SJCRH30 (cell line): ENCODE measurements around the gene ZNF862. TPM values are rescaled to one million over a fixed set of nuclear protein-coding genes. Genes with fewer than 3 reads are reported as not detected.

Experiments
- DNase-seq, 2 experiments: peaks; one replicate each; pipeline ENCODE4 v3.0.0-alpha.2; 2015 to 2020
- H3K27ac ChIP-seq: fragments of 250-450 bp; sonication (Bioruptor Pico); 2 replicates; pipeline ENCODE4 v1.5.1; 2020; ENCODE audit warnings: mild to moderate bottlenecking, moderate library complexity
- H3K27me3 ChIP-seq: fragments of 250-450 bp; sonication (Bioruptor Pico); 2 replicates; pipeline ENCODE4 v1.5.1; 2020; ENCODE audit warnings: mild to moderate bottlenecking, moderate library complexity
- H3K36me3 ChIP-seq: fragments of 250-450 bp; sonication (Bioruptor Pico); 2 replicates; pipeline ENCODE4 v1.5.1; 2020; ENCODE audit warnings: mild to moderate bottlenecking, moderate library complexity
- H3K4me1 ChIP-seq: fragments of 250-450 bp; sonication (Bioruptor Pico); 2 replicates; pipeline ENCODE4 v1.5.1; 2020; ENCODE audit warnings: mild to moderate bottlenecking, moderate library complexity
- H3K4me3 ChIP-seq: fragments of 250-450 bp; sonication (Bioruptor Pico); 2 replicates; pipeline ENCODE4 v1.5.1; 2020; ENCODE audit warnings: mild to moderate bottlenecking, moderate library complexity
- H3K9me3 ChIP-seq: fragments of 250-450 bp; sonication (Bioruptor Pico); replicated peaks from 2 replicates; pipeline ENCODE4 v1.5.1; 2020; ENCODE audit warnings: mild to moderate bottlenecking, moderate library complexity
- total RNA-seq: library from RNA; depleted of rRNA; stranded (reverse); fragments of >200 nt; shearing (Covaris generic); gene quantifications from 2 replicates; pipeline ENCODE4 v1.2.3, GENCODE V29; 2014

Gene ZNF862
- total RNA-seq, 1 experiment from 2014 or later: 1.0 TPM

DNA sequence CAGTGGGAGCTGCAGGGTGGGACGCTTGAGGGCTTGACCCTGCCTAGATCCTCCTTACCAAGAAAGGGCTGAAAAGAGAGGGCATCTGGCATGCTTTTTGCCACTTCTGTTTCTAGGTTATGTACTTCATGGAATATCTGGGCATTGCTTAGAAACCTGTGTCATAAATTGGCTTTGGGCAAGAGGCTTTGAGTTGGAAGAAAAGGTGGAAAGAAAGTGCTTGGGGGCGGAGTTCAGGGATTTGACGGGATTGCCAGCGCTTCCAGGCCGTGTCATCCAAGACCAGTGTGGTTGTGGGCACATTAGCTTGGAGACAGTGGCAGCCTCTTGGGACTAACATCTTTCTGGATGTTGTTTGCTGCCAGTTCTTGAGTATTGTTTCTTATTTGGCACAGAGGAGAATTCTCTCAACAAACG lies 825 bp downstream of the ZNF862 start:
- Histone ChIP-seq H3K9me3 (no peaks in the 10 kb centered on the region), H3K4me3 (peak overlapping the region; percentile 89), H3K27ac (peak overlapping the region; percentile 49), H3K36me3 (no peaks in the 10 kb centered on the region), H3K27me3 (peaks cover 3% of the 10 kb centered on the region; the same call in 1 of the 2 replicates), H3K4me1 (peaks cover 6% of the 10 kb centered on the region)
- DNase-seq: peak in 1 of 2 experiments; percentile 33

DNA sequence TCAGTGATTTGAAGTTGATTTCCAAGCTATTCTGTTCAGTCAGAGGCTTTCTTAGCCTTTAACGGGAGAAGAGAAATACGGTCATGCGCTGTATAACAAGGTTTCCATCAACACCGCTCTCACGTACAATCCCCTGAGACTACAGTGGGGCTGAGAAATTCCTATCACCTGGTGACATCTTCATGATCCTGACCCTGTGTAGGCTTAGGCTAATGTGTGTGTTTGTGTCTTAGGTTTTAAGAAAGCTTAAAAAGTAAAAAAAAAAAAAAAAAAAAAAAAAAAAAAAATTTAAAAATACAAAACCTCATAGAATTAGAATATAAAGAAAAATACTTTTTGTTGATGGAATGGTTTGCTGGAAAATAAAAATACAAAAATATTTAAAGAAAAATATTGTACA lies 1.8 kb downstream of the ZNF862 start:
- H3K36me3 ChIP-seq: no peaks in the 10 kb centered on the region
- no peak overlapping the region for H3K4me3 ChIP-seq
- peaks cover 6% of the 10 kb centered on the region for H3K4me1 ChIP-seq
- H3K27ac ChIP-seq: no peak overlapping the region
- no peak for DNase-seq
- H3K9me3 ChIP-seq: no peaks in the 10 kb centered on the region
- no peaks in the 10 kb centered on the region for H3K27me3 ChIP-seq

DNA sequence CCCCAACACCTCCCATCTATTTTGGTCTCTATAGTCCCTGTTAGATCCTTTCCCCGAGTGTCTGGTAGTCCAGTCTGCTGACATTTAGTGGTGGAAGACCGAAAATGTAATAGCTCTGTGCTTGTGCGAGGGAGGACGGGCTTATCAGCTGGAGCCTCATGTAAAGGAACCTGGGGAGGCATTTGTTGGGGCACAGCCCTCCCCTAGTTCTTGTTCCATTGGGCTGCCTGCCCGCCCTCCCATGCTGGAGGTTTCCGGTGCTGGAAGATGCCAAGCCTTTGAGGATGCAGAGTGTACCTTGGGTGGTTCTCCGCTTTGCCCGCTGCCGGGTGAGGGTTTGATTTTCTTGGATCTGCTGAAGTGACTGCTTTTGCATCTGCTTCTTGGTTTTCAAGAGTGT lies 5.4 kb downstream of the ZNF862 start:
- no peaks in the 10 kb centered on the region for H3K9me3 ChIP-seq
- no peak overlapping the region for H3K4me3 ChIP-seq
- no peak for DNase-seq
- H3K27me3 ChIP-seq: no peaks in the 10 kb centered on the region
- no peaks in the 10 kb centered on the region for H3K36me3 ChIP-seq
- H3K4me1 ChIP-seq: peaks cover 6% of the 10 kb centered on the region
- H3K27ac ChIP-seq: no peak overlapping the region

DNA sequence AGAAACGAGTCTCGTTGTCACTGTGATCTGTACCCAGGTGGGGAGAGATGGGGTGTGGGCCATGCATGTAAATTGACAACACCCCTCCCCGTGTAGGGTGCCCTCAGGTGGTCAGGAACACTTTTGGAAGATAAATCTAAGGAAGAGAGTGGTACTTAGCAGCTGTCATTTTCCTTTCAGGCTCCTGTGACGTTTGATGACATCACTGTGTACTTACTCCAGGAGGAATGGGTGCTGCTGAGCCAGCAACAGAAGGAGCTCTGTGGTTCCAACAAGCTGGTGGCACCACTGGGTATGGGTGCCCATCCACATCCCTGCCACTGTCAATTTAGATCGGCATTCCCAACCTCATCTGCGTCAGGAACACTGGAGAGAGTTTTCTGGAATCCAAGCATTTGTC lies 6.3 kb downstream of the ZNF862 start:
- Histone ChIP-seq H3K4me1 (no peaks in the 10 kb centered on the region), H3K4me3 (no peak overlapping the region), H3K36me3 (no peaks in the 10 kb centered on the region), H3K27me3 (no peaks in the 10 kb centered on the region), H3K9me3 (no peaks in the 10 kb centered on the region), H3K27ac (no peak overlapping the region)
- no peak for DNase-seq

DNA sequence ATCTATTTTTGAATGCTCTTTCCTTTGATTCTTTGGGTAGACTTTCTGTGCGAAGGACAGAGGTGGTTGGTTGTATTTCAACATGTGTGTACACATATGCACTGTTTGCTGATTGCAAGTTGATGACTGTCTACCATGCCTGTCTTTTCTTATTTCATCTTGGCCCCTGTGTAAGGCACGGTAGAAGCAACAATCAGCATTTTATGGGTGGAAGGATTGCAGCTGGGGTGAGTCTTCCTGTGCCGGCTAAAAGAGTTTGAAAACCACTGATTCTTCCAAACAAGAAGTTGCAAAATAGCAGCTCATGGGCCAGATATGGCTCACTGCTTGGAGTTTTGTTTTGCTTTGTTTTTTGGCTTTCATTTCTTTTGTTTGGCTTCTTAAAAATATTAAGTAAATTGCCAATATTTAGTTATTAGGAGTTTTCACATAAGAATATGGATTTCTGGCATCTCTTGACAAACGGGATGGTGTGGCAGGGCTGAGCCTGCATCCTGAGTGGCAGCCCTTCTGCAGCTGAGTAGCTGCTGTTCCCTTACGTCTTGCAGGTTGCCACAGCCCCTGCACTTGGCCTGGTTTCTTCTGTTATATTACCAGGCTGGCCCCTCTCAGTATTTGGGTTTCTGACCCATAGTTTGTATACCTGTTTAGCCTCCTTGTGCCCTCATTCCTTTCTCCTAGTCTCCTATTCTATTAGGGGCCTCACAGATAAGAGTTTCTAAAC lies 7.2 kb downstream of the ZNF862 start:
- Histone ChIP-seq H3K9me3 (no peaks in the 10 kb centered on the region), H3K4me1 (no peaks in the 10 kb centered on the region), H3K27ac (no peak overlapping the region), H3K4me3 (no peak overlapping the region), H3K36me3 (no peaks in the 10 kb centered on the region), H3K27me3 (no peaks in the 10 kb centered on the region)
- no peak for DNase-seq

DNA sequence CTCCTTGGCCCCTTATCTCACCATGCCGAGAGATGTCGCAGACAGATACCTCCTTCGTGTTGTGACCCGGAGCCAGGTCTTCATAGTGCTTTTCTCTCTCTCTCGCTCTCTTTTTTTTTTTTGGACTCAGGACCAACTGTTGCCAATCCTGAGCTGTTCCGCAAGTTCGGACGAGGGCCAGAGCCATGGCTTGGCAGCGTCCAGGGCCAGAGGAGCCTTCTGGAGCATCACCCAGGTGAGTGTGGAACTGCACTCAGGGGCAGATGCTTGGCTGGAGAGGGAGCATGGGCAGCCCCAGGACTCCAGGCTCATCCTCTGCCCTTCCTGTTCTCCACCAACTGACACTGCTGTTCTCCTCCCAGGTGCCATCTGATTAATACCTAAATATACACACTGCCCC lies 7.8 kb downstream of the ZNF862 start:
- Histone ChIP-seq H3K27me3 (no peaks in the 10 kb centered on the region), H3K4me1 (no peaks in the 10 kb centered on the region), H3K4me3 (no peak overlapping the region), H3K9me3 (no peaks in the 10 kb centered on the region), H3K36me3 (no peaks in the 10 kb centered on the region), H3K27ac (no peak overlapping the region)
- no peak for DNase-seq

DNA sequence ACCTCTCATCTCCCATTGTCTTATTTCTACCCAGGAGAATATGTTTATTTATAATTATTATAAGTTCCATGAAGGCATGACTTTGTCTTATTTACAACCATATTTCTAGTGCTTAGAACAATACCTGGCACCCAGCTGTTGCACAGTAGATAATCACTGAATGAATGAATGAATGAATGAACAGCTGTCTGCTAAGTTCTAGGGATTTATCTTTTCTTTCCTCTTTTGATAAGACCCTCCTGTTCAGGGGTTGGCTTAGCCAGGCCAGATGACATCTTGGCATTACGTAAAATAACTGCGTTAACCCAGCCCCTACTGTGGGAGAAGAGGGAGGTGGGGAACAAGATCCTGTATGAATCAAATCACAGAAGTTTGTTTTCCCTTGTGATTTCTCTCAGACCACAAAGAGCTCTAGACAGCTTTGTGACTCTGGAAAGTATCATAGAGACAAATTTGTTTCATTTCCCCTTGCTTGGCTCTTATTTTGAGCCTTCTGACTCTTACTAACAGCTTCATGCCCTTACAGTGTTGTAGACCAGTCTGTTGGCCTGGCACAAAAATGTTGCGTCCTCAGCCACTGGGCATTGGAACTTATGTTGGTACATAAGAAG lies 8.4 kb downstream of the ZNF862 start:
- no peak for DNase-seq
- Histone ChIP-seq H3K36me3 (no peaks in the 10 kb centered on the region), H3K4me3 (no peak overlapping the region)

DNA sequence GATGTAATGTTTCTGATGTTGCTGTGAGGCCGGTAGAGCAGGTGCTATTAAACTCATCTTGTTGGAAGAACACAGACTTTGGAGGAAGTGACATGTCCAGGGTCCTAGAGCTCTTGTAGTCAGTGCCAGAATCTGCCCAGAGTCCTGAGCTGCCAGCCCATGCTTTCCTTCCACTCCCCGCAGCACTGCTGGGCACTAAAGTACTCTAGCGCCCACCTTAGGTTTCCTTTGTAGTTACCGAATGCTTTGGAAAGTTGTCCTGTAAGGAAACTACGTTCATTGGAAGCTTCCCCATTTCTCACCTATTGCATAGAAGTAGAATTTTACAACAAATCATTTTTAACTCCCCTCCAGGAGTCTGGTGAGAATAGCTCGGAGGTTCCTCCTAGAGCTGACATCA lies 11.0 kb downstream of the ZNF862 start:
- Histone ChIP-seq H3K4me3 (no peak overlapping the region), H3K4me1 (peaks cover 1% of the 10 kb centered on the region), H3K9me3 (no peaks in the 10 kb centered on the region), H3K27ac (no peak overlapping the region), H3K27me3 (no peaks in the 10 kb centered on the region), H3K36me3 (no peaks in the 10 kb centered on the region)
- DNase-seq: no peak

More for the DNA sequence above, 8.4 kb downstream of the ZNF862 start:
- Histone ChIP-seq H3K9me3 (no peaks in the 10 kb centered on the region), H3K27me3 (no peaks in the 10 kb centered on the region), H3K4me1 (no peaks in the 10 kb centered on the region), H3K27ac (no peak overlapping the region)

DNA sequence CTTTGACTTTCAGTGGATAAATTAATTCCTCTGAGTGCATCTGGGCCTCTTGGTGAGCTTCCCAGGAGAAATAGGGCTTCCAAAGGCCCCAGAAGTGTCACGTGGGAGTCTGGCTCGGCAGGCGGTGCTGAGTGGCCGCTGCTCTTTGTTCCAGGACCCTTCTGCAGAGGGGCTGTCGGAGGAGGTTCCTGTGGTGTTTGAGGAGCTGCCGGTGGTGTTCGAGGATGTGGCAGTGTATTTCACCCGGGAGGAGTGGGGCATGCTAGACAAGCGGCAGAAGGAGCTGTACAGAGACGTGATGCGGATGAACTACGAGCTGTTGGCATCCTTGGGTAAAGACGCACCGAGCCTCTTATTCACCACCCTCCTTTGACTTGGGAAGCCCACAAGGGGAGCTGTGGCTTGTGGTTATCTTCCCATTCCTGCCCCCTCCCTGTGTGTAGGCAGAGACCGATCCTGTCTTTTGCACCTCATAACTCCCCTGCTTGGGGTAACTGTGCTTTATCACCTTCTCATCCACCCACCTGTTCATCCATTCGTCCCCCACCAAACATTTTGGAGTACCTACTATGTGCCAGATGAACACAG lies 11.9 kb downstream of the ZNF862 start:
- Histone ChIP-seq H3K4me1 (peaks cover 11% of the 10 kb centered on the region), H3K36me3 (no peaks in the 10 kb centered on the region), H3K4me3 (no peak overlapping the region), H3K27me3 (no peaks in the 10 kb centered on the region), H3K9me3 (no peaks in the 10 kb centered on the region), H3K27ac (no peak overlapping the region)
- DNase-seq: no peak

DNA sequence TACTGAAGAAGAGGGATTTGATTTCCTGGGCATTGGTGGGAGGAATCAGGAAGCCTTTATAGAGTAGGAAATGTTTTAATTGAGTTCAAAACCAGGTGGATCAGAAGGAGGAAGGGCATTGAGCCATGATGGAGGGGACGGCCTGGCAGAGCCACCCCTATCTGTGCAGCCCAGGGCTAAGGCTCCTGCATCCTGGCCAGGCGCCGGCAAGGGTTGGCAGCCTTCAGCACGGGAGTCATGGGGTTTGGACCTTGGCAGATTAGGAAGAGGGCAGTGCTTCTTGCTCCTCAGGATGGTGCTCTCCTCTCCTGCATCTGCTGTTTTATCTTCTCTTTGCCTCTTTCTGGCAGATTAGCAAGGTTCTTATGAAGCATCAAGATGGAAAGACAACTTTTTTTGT lies 12.5 kb downstream of the ZNF862 start:
- no peak for DNase-seq
- no peaks in the 10 kb centered on the region for H3K36me3 ChIP-seq
- H3K4me1 ChIP-seq: peaks cover 17% of the 10 kb centered on the region
- H3K4me3 ChIP-seq: no peak overlapping the region
- no peaks in the 10 kb centered on the region for H3K27me3 ChIP-seq
- H3K27ac ChIP-seq: no peak overlapping the region
- no peaks in the 10 kb centered on the region for H3K9me3 ChIP-seq

DNA sequence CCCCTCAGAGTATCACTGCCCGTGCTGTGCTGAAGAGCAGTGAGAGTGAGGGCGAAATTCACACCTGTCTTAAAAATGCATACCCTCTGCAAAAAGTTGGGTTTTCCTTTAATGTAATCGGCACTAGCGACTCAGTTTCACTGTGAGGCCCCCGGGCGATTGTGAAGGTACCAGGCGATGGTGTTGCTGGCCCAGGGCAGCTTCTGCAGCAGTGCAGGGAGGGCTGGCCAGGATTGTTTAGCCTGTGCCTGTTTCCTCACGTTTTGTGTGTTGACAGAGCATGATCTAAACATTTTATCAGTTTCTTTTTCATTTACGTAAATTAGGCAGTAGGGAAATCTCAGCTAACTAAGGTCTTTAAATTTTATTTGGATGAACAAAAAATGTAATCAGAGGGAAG lies 13.3 kb downstream of the ZNF862 start:
- no peaks in the 10 kb centered on the region for H3K9me3 ChIP-seq
- no peak for DNase-seq
- H3K36me3 ChIP-seq: no peaks in the 10 kb centered on the region
- H3K27me3 ChIP-seq: no peaks in the 10 kb centered on the region
- no peak overlapping the region for H3K4me3 ChIP-seq
- H3K27ac ChIP-seq: no peak overlapping the region
- peaks cover 23% of the 10 kb centered on the region for H3K4me1 ChIP-seq

DNA sequence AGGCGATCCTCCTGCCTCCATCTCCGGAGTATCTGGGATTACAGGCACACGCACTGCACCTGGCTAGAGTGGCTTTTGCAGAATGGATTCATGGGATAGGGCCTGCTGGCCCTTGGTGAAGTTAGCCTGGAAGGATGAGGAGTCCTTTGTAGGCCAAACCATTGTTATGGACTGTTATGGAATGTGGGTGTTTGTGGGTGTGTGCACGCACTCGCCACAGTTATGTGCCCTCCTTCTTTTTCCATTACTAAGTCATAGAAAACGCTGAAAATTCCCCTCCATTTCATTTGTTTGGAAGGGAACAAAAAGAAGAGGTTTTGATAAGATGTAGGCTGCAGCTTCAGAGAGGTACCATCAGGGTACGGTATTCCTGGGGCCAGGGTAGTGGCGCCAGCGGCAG lies 15.0 kb downstream of the ZNF862 start:
- Histone ChIP-seq H3K36me3 (no peaks in the 10 kb centered on the region), H3K9me3 (no peaks in the 10 kb centered on the region), H3K27me3 (no peaks in the 10 kb centered on the region), H3K4me1 (peaks cover 26% of the 10 kb centered on the region), H3K4me3 (no peak overlapping the region), H3K27ac (no peak overlapping the region)
- no peak for DNase-seq

DNA sequence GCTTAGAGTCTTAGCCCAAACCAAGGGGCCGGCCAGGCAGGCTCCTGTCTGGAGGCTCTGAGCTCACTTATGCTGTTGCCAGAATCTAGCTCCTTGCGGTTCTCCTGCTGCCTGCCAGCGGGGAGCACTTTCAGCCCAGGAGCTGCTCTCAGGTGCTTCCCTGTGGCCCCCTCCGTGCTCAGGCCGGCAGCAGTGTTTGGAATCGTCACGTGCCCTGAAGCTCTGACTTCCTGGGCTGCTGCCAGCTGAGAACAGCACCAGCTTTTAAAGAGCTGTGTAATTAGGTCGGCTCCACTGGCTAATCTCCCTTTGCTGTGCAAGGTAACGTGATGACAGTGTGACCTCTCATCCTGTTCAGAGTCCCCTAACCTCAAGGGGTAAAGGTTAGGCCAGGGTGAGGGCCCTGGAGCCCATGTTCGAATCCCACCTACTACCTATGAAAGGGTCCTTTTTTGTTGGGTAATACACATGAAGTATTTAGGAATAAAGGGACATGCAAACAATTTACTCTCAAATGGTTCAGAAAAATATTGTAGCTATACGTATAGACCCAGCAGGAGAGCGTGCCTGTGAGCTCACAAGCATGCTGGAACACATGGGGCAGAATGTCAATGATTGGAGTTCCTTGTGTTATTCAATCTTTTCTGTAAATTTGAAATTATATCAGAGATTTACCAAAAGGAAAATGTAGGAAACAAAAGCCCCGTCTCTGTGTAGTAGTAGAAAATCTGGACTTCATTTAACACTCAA lies 16.6 kb downstream of the ZNF862 start:
- Histone ChIP-seq H3K27me3 (no peaks in the 10 kb centered on the region), H3K4me3 (no peak overlapping the region), H3K36me3 (no peaks in the 10 kb centered on the region), H3K4me1 (peaks cover 26% of the 10 kb centered on the region), H3K9me3 (no peaks in the 10 kb centered on the region), H3K27ac (no peak overlapping the region)
- DNase-seq: peak; percentile 69 to 79

DNA sequence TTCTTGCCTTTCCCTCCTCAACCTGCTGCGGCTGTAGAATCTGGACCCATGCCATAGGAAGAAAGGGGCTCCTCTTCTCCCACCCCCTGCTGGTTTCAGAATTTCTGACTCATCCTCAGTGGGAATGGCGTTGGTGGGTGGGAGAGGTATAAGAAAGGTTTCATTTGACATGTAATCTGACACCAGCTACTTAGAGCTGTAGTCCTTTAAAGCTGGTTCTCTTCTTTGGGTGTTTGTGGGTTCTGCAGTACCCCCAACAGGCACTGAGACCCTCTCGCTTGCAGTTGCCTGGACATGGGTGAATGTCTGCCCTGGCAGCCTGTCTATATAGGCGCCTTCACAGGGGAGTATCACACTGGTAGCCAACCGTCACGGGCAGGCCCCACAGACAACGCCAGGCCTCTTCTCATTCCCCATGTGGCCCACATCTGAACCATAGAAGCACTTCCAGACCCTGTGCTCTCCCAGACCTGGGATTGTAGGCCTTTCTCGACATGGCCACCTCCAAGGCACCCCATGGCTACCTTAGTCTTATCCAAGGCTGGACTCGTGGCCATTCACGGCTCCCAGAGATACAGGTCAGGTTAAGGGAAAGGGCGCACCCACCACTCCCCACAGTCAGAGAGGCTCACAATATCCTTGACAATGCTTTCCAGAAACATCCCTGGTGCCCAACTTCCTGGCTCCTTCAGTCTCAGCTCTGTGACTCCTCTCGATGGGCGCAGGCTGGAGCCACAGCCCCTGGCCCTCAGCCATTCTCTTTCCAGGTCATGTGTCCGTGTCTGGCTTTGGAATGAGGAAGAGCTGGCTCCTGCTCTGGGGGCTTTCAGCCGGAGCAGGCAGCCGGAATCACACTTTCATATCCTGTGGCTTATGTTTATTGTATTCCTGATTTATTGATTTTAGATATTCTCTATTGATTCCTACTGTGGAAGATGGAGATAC lies 17.5 kb downstream of the ZNF862 start:
- no peaks in the 10 kb centered on the region for H3K9me3 ChIP-seq
- H3K36me3 ChIP-seq: no peaks in the 10 kb centered on the region
- no peak overlapping the region for H3K4me3 ChIP-seq
- H3K4me1 ChIP-seq: peaks cover 26% of the 10 kb centered on the region
- H3K27me3 ChIP-seq: no peaks in the 10 kb centered on the region
- no peak overlapping the region for H3K27ac ChIP-seq
- peak; percentile 74 to 87 for DNase-seq
